Neuron (in vitro differentiated cells): Measurements from ENCODE around the gene ESR1.
"Not testable (repeated sequence)": the region's sequence is repeated elsewhere in the genome, so short reads cannot be mapped to it uniquely, and the experiment has no call there.

ENCODE experiments used
- H2AFZ ChIP-seq: one replicate; pipeline ENCODE4 v1.6.1; 2013; ENCODE audit warnings: low read depth, mild to moderate bottlenecking, inconsistent platforms, low read length, moderate library complexity
- H3K27me3 ChIP-seq: one replicate; pipeline ENCODE4 v1.6.1; 2013; ENCODE audit warnings: low read length; ENCODE audit not compliant: insufficient read depth
- H3K36me3 ChIP-seq: one replicate; pipeline ENCODE4 v1.6.1; 2013; ENCODE audit warnings: low read length; ENCODE audit not compliant: insufficient read depth
- H3K4me1 ChIP-seq: one replicate; pipeline ENCODE4 v1.6.1; 2013; ENCODE audit warnings: low read length; ENCODE audit not compliant: insufficient read depth
- H3K4me3 ChIP-seq: 2 replicates; pipeline ENCODE4 v1.5.1; 2013; ENCODE audit warnings: mild to moderate bottlenecking, low read length, moderate library complexity
- H3K9me3 ChIP-seq: one replicate; pipeline ENCODE4 v1.6.1; 2013; ENCODE audit warnings: low read length

Gene ESR1

DNA sequence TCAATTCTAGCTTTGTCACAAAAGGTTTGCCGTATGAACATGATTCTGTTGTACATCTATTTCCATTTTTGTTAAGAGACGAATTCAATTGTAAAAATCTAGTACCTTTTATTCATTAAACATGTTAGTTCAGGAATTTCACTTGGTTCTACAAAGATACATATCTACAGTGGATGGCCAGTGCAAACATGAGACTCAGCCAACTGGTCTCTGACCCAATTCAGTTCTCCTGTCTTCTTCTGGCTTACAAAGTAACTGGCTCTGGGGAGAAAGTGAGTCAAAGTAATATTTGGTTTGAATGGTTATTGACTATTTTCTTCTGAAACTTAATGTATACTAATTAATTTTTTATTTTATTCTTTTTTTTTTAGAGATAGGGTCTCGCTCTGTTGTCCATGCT is 70.0 kb downstream of the ESR1 start:
- Histone ChIP-seq H2AFZ (no peak overlapping the region), H3K4me3 (no peak overlapping the region), H3K4me1 (no peaks in the 10 kb centered on the region), H3K9me3 (no peaks in the 10 kb centered on the region), H3K36me3 (no peaks in the 10 kb centered on the region), H3K27me3 (no peaks in the 10 kb centered on the region)

DNA sequence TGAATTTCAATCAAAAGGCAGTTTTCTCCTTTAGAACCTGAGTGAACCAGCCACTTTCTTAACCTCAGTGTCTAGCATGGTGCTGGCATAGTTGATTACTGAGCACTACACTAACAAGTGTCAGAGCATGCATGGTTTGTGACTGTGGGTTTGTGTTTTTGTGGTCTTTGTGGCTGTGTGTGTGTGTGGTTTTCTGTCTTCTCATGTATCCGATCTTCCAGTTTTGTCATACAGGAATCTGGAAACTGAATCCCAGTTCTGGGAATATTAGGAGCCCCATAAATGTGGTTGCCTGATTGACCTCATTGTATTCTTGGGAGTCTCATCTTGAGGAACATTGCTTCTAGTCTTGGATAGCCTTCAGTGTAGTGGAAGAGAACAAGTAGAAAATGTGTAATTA is 73.7 kb downstream of the ESR1 start:
- Histone ChIP-seq H3K9me3 (no peaks in the 10 kb centered on the region), H3K4me1 (no peaks in the 10 kb centered on the region), H3K4me3 (no peak overlapping the region), H3K27me3 (no peaks in the 10 kb centered on the region), H3K36me3 (no peaks in the 10 kb centered on the region), H2AFZ (no peak overlapping the region)

DNA sequence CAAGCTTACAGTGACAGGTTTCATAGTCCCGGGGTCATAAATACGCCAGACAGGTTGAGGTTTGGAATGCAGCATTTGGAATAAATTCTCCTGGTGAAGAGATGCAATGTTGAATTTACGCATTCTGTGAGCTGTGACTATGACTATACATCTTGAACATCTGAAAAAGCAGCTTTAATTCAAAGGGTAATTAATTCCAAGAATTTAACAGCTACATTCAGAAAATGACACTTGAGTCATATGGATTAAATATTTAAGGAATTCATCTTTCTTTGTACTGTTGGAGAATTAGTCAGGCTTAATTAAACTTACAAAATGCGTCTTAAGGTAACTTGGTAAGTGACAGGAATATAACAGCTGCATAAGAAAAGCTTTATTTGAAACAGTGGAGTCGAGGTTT is 74.7 kb downstream of the ESR1 start:
- no peaks in the 10 kb centered on the region for H3K27me3 ChIP-seq
- H3K9me3 ChIP-seq: no peaks in the 10 kb centered on the region
- H3K4me1 ChIP-seq: no peaks in the 10 kb centered on the region
- no peaks in the 10 kb centered on the region for H3K36me3 ChIP-seq
- H3K4me3 ChIP-seq: no peak overlapping the region
- no peak overlapping the region for H2AFZ ChIP-seq

DNA sequence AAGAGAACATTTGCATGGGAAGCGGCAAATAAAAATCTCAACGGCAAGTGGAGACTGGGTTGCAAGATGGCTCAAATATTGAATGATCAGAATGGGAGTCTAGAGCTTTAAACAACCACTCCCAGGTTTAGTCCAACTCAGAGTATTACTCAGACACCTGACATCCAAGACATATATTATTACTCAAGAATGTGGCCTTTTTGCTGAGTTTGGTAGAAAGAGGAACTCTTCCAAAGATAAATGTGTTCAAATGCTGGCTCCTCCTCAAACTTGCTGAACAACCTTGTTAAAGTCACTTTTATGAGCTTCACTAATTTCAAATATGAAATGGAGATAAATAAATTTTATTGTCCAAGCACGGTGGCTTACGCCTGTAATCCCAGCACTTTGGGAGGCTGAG is 77.8 kb downstream of the ESR1 start:
- Histone ChIP-seq H2AFZ (no peak overlapping the region), H3K4me3 (no peak overlapping the region), H3K4me1 (no peaks in the 10 kb centered on the region), H3K27me3 (no peaks in the 10 kb centered on the region), H3K36me3 (no peaks in the 10 kb centered on the region), H3K9me3 (no peaks in the 10 kb centered on the region)

DNA sequence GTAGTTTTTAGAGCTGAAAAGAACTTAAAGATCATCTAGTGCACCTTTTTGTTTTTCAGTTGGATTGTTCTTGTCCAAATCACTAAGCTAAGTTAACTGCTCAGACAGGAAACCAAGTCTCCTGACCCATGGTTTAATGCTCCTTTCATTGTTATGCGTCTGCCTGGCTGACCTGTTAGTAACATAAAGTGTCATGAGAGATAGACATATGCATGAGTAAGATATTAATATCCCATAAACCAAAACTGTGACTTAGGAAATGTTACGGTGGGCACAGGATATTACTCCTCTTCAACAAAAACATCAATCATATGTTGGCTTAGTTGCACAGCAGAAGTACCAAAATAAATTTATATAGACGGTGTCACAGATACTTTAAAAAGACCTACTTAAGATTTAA is 84.0 kb downstream of the ESR1 start:
- Histone ChIP-seq H3K4me3 (no peak overlapping the region), H3K36me3 (no peaks in the 10 kb centered on the region), H3K4me1 (no peaks in the 10 kb centered on the region), H3K27me3 (no peaks in the 10 kb centered on the region), H2AFZ (no peak overlapping the region), H3K9me3 (no peaks in the 10 kb centered on the region)

DNA sequence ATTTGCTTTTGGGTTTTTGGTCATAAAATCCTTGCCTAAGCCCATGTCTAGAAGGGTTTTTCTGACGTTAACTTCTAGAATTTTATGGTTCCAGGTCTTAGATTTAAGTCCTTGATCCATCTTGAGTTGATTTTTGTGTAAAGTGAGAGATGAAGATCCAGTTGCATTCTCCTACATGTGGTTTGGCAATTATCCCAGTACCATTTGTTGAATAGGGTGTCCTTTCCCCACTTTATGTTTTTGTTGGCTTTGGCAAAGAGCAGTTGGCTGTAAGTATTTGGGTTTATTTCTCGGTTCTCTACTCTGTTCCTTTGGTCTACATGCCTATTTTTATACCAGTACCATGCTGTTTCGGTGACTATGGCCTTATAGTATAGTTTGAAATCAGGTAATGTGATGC is 86.9 kb downstream of the ESR1 start:
- not testable (repeated sequence) for H3K36me3 ChIP-seq, H3K4me3 ChIP-seq, H2AFZ ChIP-seq, H3K9me3 ChIP-seq, H3K27me3 ChIP-seq, H3K4me1 ChIP-seq

DNA sequence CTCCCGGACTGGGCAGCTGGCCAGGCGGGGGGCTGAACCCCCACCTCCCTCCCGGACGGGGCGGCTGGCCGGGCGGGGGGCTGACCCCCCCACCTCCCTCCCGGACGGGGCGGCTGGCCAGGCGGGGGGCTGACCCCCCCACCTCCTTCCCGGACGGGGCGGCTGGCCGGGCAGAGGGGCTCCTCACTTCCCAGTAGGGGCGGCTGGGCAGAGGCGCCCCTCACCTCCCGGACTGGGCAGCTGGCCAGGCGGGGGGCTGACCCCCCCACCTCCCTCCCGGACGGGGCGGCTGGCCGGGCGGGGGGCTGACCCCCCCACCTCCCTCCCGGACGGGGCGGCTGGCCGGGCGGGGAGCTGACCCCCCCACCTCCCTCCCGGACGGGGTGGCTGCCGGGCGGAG is 91.7 kb downstream of the ESR1 start:
- not testable (repeated sequence) for H2AFZ ChIP-seq, H3K9me3 ChIP-seq, H3K36me3 ChIP-seq, H3K4me3 ChIP-seq, H3K4me1 ChIP-seq, H3K27me3 ChIP-seq

DNA sequence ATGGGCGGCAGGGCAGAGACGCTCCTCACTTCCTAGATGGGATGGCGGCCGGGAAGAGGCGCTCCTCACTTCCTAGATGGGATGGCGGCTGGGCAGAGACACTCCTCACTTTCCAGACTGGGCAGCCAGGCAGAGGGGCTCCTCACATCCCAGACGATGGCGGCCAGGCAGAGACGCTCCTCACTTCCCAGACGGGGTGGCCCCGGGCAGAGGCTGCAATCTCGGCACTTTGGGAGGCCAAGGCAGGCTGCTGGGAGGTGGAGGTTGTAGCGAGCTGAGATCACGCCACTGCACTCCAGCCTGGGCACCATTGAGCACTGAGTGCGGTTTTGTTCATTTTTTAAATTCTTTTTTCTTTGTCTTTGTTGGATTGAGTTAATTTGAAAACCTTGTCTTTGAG is 92.3 kb downstream of the ESR1 start:
- H3K27me3 ChIP-seq, H3K9me3 ChIP-seq, H2AFZ ChIP-seq, H3K4me1 ChIP-seq, H3K4me3 ChIP-seq, H3K36me3 ChIP-seq: not testable (repeated sequence)

DNA sequence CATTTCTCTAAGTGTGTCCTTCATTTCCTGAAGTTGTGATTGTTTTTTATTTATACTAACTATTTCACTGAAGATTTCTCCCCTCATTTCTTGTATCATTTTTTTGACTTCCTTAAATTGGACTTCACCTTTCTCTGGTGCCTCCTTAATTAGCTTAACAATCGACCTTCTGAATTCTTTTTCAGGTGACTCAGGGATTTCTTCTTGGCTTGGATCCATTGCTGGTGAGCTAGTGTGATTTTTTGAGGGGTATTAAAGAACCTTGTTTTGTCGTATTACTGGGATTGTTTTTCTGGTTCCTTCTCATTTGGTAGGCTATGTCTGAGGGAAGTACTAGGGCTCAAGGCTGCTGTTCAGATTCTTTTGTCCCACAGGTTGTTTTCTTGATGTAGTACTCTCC is 92.8 kb downstream of the ESR1 start:
- no peaks in the 10 kb centered on the region for H3K27me3 ChIP-seq
- H3K36me3 ChIP-seq: no peaks in the 10 kb centered on the region
- H3K4me3 ChIP-seq: no peak overlapping the region
- no peaks in the 10 kb centered on the region for H3K4me1 ChIP-seq
- H2AFZ ChIP-seq: no peak overlapping the region
- H3K9me3 ChIP-seq: no peaks in the 10 kb centered on the region

DNA sequence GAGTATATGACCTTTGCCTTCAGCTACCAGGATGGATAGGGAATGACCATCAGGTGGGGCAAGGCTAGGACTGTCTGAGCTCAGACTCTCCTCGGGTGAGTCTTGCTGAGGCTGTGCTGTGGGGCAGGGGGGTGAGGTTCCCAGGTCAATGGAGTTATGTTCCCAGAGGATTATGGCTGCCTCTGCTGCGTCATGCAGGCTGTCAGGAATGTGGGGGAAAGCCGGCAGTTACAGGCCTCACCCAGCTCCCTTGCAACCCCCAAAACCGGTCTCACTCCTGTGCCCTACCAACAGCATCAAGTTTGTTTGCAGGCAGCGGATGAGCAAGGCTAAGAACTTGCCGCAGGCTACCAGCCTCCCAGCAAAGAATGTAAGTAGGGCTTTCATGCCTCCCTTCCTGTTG is 93.5 kb downstream of the ESR1 start:
- no peaks in the 10 kb centered on the region for H3K27me3 ChIP-seq
- H3K36me3 ChIP-seq: no peaks in the 10 kb centered on the region
- no peak overlapping the region for H3K4me3 ChIP-seq
- no peaks in the 10 kb centered on the region for H3K4me1 ChIP-seq
- no peaks in the 10 kb centered on the region for H3K9me3 ChIP-seq
- H2AFZ ChIP-seq: no peak overlapping the region

DNA sequence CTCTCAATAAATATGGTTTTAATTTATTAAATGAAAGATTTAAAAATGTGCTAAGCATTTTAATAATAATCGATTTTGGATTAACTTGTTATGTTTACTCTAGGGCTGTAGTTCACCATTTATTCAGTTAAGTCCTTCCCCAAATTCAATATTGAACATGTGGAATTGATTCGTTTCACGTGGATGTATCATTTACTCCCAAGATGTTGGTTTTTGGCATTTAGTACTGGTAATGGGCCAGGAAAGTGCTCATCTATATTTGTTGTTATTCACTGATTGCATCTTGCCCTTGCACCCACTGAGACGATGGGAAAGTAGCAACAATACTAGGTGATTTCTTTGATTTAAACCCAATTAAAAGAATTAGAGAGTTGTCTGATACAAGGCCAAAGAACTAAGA is 97.1 kb downstream of the ESR1 start:
- no peaks in the 10 kb centered on the region for H3K4me1 ChIP-seq
- no peaks in the 10 kb centered on the region for H3K9me3 ChIP-seq
- H3K4me3 ChIP-seq: no peak overlapping the region
- H2AFZ ChIP-seq: no peak overlapping the region
- no peaks in the 10 kb centered on the region for H3K36me3 ChIP-seq
- no peaks in the 10 kb centered on the region for H3K27me3 ChIP-seq

DNA sequence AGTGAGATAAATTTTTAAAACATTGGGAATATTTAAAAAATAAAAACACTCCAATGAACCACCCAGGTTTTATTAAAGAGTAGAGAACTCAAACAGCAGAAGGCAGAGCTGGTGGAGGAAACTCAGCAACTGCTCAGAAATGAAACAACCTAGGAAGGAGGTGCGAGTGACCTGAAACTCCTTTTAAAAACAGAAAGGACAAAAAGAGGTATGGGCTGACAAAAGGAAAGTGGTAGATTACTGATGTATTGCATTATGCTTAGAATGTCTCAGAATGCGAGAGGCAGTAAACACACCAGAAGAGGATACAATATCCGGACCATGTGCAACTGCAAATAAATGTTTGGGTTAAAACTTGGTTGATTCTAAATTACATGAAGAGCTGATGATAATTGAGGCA is 97.6 kb downstream of the ESR1 start:
- Histone ChIP-seq H3K9me3 (no peaks in the 10 kb centered on the region), H3K36me3 (no peaks in the 10 kb centered on the region), H2AFZ (no peak overlapping the region), H3K4me3 (no peak overlapping the region), H3K27me3 (no peaks in the 10 kb centered on the region), H3K4me1 (no peaks in the 10 kb centered on the region)

DNA sequence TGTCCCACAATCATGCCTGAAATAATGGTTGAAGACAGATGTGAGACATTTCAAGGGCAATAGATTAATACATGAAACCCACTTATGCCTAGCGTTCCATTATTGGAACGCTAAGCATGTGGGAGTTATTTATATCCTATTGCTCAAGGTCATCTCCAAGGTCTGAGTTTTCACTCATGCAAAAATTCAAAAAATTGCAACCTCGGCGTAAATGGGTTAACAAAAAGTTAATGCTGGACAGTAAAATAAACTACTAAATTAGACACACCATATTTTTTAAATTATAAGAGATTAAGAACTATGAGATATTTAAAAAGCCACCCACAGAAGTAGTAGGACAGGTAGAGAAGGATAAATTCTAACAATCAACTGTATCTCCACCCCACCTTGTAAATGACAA is 98.4 kb downstream of the ESR1 start:
- no peak overlapping the region for H2AFZ ChIP-seq
- H3K4me1 ChIP-seq: no peaks in the 10 kb centered on the region
- H3K36me3 ChIP-seq: no peaks in the 10 kb centered on the region
- no peaks in the 10 kb centered on the region for H3K9me3 ChIP-seq
- H3K27me3 ChIP-seq: no peaks in the 10 kb centered on the region
- no peak overlapping the region for H3K4me3 ChIP-seq

DNA sequence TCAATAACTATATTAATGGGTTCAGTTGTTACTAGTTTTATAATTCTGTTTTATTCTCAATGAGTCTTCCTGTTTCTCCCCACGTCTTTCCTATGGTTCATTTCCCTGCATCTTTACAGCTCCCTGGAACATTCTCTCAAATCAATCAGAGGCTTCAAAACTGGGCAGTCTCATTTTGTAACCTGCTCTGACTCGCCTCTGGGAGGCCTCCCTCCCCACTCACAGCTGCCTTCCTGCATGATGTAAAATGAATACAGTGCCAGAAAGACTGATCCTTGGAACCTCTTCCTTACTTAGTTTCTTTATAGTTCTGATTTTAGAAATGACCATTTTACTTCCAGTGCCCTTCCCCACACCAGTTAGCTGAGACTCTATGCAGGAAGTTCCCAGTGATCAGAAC is 103.9 kb downstream of the ESR1 start:
- Histone ChIP-seq H3K36me3 (no peaks in the 10 kb centered on the region), H3K4me1 (no peaks in the 10 kb centered on the region), H3K9me3 (no peaks in the 10 kb centered on the region), H3K4me3 (no peak overlapping the region), H2AFZ (no peak overlapping the region), H3K27me3 (no peaks in the 10 kb centered on the region)

DNA sequence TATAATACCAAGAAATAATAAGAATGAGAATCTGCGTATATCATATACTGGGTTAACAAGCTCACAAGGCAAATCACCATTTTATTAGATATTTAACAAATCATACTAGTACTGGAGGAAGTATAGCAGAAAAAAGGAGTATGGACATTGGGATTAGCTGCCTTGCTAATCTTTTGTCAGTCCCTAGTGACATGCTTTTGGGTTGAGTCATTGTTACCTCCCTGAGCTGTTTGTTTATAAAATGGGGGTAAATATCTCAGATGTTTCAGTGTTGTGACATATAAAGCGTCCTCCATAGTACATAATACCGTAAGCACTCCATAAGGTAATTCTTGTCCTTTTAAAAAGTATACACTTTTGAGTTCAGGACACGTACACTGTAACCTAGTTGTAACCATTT is 107.0 kb downstream of the ESR1 start:
- H3K36me3 ChIP-seq: no peaks in the 10 kb centered on the region
- H2AFZ ChIP-seq: no peak overlapping the region
- no peaks in the 10 kb centered on the region for H3K4me1 ChIP-seq
- H3K27me3 ChIP-seq: no peaks in the 10 kb centered on the region
- no peaks in the 10 kb centered on the region for H3K9me3 ChIP-seq
- H3K4me3 ChIP-seq: no peak overlapping the region
